ENCODE data around the gene SDK2.

SDK2 gene

DNA sequence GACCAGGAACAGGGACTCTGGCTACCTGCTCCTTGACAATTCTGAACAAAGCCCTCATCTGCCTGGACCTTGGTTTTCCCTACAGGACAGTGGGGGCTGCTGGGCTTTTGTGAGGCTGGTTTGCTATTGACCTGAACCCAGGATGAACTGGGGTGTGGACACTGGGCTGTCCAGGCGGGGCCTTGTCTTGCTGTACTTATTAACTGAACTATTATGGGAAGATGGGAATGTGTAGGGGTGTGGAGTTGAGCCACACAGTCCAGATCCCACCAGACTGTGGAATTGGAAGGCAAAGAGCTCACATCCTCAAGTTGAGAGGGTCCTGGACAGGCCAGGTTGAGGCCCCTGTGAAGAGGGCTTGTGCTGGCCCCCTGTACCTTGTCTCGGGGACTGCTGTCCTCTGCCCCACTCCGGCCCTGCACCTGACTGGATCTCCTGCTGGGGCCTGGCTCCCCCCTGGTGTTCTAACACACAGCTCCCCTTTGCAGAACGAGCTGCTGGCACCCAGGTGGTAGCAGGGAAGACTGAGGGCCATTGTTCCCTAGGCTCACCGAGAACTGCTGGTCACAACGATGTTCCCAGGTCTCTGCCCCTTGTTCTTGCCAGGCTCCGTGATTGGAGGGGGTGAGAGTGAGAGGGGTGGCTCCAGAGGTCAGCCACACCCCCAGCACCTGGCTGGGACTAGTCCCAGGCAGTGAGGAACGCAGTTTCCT, 280.6 kb downstream of the SDK2 start:
- no peak for DNase-seq (ENCODE audit: low read depth)

GRCh38 chr17:73362697-73363096, 281.5 kb downstream of the SDK2 start:
- no peak for DNase-seq (ENCODE audit: low read depth)

DNA sequence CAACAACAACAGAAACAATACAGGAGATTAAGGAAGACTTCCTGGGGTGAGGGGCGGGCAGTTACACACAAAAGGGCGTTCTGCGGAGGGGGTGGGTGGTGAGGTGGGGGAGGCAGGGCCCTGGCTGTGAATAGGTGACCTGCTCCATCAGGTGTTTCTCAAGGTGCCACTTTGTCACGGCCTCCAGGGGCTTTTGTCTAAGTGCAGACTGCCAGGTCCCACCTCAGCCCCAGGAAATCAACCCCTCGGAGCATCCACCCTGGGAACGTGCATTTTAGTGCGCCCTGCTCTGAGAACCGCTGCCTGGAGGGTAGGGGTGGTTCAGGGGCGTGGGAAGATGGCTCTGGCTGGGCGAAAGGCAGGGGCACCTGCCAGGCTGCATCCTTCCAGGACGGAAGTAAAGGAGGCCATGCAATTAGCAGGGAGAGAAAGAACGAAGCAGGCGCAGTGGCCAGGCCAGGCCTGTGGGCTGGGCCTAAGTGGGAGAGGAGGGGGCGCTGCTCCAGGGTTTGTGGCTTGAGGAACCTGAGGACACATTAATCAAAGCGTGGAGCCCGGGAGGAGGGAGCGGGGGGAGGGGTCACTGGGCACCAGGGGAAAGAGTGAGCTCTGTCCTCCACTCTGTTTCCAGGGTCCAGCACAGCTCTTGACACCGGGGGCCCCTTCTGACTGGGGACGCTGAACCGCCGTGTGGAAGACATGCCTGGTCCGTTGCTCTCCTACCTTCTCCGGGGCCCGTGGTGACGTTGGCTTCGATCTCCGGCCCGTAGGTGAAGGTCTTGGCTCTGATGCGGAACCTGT, 283.1 kb downstream of the SDK2 start:
- no peak for DNase-seq (ENCODE audit: low read depth)

DNA sequence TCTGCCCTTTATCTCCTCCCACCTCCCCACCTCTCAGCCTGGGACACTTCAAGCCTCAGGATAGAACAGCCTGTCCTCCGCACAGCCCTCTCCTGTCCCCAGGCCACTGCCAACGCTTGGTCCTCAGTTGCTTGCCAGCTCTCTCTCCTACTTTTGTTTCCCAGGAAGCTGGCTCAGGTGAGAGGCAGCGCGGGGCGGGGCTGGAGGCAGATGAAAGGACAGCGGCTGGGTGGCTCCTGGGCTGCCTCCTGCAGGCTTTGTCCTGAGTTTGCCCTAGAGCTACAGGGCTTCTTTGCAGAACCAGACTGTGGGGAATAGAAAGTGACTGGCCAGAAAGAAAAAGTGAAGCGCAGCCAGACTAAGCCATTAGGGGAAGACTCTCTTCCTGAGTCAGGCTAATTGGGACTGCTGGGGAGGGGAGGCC, 284.2 kb downstream of the SDK2 start:
- no peak for DNase-seq (ENCODE audit: low read depth)

GRCh38 chr17:73359352-73359751, 284.9 kb downstream of the SDK2 start:
- DNase-seq (ENCODE audit: low read depth): no peak

DNA sequence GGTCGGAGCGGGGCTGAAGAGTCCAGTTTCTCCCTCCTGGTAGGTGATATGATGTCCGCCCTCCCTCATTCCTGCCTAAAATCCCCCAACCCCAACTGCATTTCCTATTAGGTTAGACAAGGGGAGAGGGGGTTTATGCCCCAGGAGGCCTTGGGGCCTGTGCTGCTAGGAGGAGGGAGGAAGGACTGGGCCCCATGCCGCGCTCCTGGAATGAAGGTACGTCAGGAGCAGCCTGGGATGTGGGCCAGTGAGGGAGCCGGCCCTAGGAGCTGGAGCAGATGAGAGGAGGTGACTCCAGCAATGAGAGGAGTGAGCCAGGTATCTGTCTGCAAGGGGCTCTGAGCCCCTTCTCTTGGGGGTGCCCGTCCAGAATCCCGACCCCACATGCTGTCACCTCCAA, 285.6 kb downstream of the SDK2 start:
- no peak for DNase-seq (ENCODE audit: low read depth)

- DNase-seq (ENCODE audit: low read depth): no peak
Observed at GRCh38 chr17:73357981-73358380, 286.3 kb downstream of the SDK2 start.

GRCh38 chr17:73357318-73357717, 286.9 kb downstream of the SDK2 start:
- no peak for DNase-seq (ENCODE audit: low read depth)

GRCh38 chr17:73356561-73357170, 287.6 kb downstream of the SDK2 start:
- DNase-seq (ENCODE audit: low read depth): no peak

DNA sequence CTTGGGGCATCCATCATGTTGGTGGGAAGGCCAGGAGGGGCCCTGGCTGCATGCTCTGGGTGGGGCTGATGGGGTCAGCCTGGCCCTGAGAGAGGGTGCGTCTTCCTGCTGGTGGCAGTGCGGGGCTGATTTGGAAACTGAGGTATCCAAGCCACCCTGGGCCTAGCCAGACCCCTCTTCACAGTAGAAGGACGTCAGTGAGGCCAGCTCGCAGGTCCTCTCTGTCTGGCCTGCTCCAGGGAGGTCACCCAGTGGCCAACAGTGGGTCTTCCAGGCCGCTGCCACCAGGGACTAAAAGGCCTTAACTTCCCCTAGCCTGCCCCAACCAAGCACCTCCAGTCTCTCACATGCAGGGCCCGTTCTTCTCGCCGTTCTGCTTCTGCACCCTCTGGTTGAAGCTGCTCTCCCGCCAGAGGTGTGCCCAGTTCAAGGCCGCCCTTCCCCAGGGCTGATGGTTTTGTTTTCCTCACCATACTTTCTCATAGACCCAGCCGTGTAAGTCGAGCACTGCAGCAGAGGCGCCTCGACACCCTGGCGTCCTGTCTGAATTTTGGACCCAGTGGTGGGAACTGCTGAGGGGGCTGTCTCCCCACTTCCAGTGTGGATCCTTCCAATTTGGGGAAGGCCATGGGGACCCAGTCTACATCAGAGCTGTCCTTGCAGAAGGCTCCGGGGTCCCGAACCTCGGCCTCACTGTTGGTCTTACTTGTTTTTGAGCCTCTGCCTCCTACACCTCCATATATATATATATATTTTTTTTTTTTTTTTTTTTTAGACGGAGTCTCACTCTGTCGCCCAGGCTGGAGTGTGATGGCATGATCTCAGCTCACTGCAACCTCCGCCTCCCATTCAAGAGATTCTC, 289.6 kb downstream of the SDK2 start:
- DNase-seq (ENCODE audit: low read depth): no peak

DNA sequence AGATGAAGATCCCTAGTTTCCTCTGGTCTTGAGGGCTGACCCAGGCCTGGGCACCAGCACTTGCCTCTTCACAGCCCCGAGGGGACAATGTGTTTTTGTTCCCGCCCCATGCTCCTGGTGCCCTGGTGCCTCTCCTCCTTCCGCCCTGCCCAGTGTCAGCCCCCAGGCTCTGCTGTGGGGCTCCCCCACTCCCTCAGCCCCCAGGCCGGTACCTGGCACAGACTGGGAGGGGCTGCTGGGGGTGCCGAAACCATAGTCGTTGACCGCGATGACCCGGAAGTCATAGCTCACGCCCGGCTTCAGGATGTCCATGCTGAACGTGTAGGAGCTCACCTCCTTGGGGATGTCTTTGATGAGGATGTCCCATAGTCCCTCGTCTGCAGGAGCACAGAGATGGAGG, 292.0 kb downstream of the SDK2 start:
- DNase-seq (ENCODE audit: low read depth): no peak

GRCh38 chr17:73351764-73352163, 292.5 kb downstream of the SDK2 start:
- no peak for DNase-seq (ENCODE audit: low read depth)

GRCh38 chr17:73350864-73351263, 293.4 kb downstream of the SDK2 start:
- no peak for DNase-seq (ENCODE audit: low read depth)

GRCh38 chr17:73349647-73350046, 294.6 kb downstream of the SDK2 start:
- no peak for DNase-seq (ENCODE audit: low read depth)

- no peak for DNase-seq (ENCODE audit: low read depth)
Observed at GRCh38 chr17:73349138-73349537, 295.1 kb downstream of the SDK2 start.

GRCh38 chr17:73348829-73349095, 295.5 kb downstream of the SDK2 start:
- DNase-seq (ENCODE audit: low read depth): no peak

GRCh38 chr17:73348018-73348828, 296.0 kb downstream of the SDK2 start:
- DNase-seq (ENCODE audit: low read depth): no peak

- no peak for DNase-seq (ENCODE audit: low read depth)
Observed at GRCh38 chr17:73347351-73347750, 296.9 kb downstream of the SDK2 start.

GRCh38 chr17:73346501-73347162, 297.6 kb downstream of the SDK2 start:
- DNase-seq (ENCODE audit: low read depth): no peak

DNA sequence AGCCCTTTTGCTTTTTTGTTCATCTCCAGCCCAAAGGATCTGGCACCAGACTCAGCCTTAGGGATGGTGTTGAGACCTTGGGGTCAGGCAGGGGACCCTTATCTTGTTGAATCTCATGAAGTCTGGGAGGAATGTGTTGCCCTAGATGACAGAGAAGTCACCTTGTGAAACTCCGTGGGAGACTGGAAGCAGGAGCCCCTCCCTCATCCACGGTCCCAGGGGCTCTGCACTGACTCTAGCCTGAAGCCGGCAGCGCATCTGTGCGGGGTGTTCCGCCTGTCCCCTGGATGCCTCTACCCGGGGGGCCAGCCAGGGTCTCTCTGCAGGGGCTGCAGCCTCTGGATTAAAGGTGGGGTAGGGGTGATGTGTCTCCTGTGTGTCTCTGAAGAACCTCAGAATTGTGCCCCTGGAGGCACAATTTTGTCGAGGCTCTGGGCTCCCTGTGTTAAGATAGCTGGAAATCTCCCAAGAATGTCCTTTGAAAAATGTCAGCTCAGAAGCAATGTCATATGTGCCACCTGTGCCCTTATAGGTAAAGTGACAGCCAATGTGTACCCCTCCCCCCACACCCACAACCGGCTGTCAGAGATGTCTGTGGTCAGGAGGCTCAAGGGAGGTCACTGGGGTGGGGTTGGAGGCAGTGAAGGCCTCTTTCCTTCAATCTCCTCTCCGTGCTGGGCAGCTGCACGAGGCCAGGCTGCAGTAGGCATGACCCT, 300.3 kb downstream of the SDK2 start:
- DNase-seq (ENCODE audit: low read depth): no peak
